ENCODE data around the gene SYCP2L.
"Not testable (repeated sequence)": the region's sequence is repeated elsewhere in the genome, so short reads cannot be mapped to it uniquely, and the experiment has no call there.

The SYCP2L gene

DNA sequence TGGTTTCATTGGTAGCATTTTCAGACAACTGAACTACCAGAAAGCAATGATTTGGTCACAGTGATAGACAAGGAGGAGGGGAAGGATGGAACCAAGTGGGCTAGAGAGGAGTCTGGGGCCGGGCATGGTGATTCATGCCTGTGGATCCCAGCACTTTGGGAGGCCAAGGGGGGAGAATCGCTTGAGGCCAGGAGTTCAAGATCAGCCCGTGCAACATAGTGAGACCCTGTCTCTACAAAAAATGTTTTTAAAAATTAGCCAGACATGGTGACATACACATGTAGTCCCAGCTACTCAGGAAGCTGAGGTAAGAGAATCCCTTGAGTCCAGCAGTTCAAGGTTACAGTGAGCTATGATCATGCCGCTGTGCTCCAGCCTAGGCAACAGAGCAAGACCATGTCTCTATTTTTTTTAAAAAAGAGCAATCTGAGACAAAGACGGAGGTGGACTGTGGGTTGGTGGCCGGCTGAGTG is 70.6 kb downstream of the SYCP2L start:
- no peak for DNase-seq

DNA sequence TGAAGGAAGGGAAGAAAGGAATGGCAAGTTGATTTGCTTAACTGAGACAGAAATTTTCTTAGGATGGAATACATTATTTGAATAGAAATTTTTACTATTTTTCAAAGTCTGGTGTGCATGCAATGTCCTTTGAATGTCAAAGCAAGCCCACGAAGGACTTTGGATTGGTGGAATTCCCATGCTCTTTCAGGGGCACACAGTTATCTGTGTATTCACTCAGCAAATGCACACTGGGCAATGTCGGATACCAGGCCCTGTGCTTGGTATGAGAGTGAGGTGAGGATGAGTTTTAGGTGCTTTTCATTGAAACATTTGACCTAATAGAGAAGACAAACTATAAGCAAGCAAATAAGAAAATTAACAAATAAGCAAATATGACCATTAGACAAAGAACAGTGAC is 73.3 kb downstream of the SYCP2L start:
- no peak for DNase-seq

GRCh38 chr6:10961837-10962236 is 75.0 kb downstream of the SYCP2L start:
- no peak for DNase-seq

DNA sequence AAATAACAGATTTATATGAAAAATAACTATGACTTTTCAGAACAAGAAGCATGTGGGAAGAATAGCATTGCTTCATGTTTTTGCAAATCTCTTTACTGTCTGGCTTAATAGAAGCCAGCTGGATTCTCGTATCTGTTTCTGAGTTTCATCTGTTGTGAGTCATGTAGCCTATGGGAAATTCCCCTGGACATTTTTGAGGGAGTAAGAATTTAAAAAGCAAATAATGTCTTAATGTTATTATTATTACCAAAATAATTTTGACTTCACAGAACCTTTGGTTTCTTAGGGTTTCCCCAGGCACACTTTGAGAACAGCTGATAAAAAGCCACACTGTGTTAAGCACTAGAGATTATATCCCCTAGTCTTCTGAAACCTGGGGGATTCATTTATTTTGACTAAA is 75.8 kb downstream of the SYCP2L start:
- DNase-seq = peak; percentile 45 to 77 (median 62)

DNA sequence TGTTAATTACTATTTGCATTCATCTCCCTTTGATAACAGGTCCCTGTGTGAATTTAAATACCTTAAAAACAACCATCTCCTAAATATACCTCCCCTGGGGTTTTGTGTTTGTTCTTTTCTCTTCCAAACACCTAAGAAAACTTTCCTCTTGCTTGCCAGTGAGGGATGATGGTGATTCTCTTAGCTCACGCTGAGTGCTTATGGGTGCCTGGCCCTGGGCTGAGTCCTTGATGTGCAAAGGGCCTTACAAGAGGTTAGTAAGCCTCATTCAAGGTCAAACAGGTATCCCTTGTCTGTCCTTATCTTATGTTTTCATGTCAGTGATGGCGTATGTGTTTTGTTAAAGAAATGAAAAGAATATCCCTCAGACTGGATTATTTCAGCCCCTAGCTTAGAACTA is 76.3 kb downstream of the SYCP2L start:
- no peak for DNase-seq

- DNase-seq = no peak
Observed at GRCh38 chr6:10964684-10965083, 77.8 kb downstream of the SYCP2L start.

GRCh38 chr6:10968776-10969175 is 81.9 kb downstream of the SYCP2L start:
- no peak for DNase-seq

DNA sequence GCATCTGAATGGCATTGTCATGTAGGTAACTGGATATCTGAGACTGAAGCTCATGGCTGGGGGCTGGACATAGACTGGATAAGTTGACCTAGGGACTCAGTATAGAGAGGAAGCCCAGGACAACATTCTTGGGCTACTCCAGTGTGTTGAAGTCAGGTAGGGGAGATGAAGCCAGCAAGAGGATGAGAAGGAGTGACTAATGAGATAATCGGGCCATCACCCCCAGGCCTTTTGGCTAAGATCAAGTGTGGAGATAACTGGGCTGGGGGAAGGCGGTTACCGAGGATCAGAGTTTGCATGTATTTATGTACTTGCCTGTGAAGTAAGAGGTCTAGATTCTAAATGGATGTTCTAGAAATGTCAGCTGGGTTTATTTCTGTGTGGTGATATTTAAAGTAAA is 83.9 kb downstream of the SYCP2L start:
- no peak for DNase-seq

DNA sequence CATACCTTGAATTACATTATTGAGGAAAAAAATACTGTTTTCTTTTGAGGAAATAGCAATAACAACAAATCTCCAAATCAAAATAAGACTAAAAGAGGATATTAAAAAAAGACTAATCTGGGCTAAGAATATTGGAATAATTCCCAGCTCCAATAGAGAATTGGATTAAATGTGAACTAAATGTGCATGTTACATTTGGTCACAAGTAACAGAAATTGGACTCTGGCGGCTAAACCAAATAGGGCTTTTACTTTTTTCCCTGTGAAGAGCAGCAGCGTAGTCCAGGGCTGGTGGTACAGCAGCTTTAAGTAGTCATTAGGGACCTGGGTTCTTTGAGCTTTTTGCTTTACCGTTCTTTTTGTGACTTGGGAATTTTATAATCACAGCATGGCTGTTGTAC is 85.3 kb downstream of the SYCP2L start:
- DNase-seq = no peak

GRCh38 chr6:10976571-10976970 is 89.7 kb downstream of the SYCP2L start:
- DNase-seq = no peak

DNA sequence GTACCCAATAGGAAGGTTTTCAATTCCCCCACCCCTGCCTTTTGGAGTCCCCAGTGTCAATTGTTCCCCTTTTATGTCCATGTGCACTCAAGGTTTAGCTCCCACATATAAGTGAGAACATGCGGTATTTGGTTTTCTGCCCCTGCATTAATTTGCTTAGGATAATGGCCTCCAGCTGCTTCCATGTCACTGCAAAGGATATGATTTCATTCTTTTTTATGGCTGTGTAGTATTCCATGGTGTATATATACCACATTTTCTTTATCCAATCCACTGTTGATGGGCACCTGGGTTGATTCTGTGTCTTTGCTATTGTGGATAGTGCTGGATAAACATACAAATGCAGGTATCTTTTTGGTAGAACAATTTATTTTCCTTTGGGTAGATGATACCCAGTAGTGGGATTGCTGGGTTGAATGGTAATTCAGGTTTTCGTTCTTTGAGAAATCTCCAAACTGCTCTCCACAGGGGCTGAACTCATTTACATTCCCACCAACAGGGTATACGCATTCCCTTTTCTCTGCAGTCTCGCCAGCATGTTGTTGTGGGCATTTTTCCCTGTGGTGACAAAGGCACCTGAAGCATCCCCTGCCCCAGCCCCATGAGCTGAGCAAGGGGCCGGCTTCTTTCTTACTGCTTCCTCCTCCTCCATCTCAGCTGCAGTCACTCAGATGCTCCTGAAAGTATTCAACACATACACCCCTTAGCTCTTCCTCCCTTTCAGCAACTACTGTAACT is 90.5 kb downstream of the SYCP2L start:
- DNase-seq = no peak

GRCh38 chr6:10979603-10980002 is 92.8 kb downstream of the SYCP2L start:
- DNase-seq = no peak

- no peak for DNase-seq
Observed at GRCh38 chr6:10981409-10981808, 94.6 kb downstream of the SYCP2L start.

DNA sequence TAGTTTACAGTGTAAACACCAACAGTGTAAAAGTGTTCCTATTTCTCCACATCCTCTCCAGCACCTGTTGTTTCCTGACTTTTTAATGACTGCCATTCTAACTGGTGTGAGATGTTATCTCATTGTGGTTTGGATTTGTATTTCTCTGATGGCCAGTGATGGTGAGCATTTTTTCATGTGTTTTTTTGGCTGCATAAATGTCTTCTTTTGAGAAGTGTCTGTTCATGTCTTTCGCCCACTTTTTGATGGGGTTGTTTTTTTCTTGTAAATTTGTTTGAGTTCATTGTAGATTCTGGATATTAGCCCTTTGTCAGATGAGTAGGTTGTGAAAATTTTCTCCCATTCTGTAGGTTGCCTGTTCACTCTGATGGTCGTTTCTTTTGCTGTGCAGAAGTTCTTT is 98.1 kb downstream of the SYCP2L start:
- DNase-seq = not testable (repeated sequence)

GRCh38 chr6:10989587-10989986 is 102.7 kb downstream of the SYCP2L start:
- DNase-seq = no peak

DNA sequence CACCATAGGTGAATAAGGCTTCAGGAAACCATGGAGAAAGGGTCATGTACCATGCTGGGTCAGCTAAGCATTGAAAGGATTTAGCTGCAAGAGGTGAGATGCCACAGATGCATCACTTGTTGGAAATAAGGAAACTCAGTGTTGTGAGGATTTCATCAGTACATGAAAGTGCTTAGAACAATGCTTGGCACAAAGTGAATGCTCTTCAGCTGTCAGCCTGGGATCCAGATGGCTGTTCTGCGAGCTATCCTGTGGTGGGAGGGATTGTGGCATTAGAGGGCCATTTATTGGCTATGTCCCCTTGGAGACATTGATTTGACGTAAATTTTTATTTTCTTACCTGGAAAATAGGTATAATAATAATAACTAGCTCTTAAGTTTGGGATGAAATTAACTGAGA is 104.3 kb downstream of the SYCP2L start:
- no peak for DNase-seq

DNA sequence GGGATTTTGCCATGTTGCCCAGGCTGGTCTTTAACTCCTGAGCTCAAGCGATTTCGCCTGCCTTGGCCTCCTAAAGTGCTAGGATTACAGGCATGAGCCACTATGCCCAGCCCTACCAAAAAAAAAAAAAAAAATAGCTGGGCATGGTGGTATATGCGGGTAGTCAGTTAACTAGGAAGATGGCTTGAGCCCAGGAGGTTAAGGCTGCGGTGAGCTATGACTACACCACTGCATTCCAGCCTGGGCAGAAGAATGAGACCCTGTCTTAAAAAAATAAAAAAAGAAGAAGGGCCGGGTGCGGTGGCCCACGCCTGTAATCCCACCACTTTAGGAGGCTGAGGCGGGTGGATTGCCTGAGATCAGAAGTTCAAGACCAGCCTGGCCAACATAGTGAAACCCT is 107.0 kb downstream of the SYCP2L start:
- no peak for DNase-seq

- DNase-seq = no peak
Observed at GRCh38 chr6:10995114-10995707, 108.4 kb downstream of the SYCP2L start.

DNA sequence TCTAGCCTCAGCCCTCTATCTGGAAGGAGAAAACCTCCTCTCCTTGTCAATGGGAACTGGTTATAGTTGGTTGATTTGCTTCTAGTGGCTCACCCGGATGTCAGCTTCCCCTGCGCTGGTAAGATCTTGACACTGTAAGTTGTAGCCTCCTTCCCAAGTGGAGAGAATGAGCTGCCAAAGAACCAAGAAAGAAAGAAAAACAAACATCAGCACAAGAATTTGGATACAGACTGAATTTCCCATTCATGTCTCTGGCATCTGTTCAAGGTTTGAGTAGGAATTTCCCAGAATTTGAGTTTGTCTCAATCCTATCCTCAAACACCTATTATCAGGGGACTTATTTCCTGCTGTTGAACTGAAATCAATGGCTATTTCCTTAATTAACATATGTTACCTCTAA is 113.1 kb downstream of the SYCP2L start:
- no peak for DNase-seq

DNA sequence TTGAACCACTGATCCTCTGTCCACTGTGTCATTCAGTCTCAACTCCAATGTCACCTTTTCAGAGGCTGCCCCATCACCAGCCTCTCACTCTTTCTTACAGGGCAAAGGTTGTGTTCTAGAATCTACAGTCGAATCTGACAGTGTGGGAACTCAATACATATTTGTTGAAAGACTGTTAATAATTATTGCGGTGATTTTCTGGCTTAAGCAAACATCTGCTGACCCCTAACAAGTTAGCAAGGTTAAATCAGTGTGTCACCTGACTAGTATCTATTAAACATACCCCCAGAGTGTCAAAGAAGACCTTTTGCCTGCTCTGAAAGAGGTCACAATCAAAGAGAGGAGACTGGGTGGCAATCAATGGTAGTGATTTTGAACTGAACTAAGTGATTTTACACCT is 115.3 kb downstream of the SYCP2L start:
- DNase-seq = no peak

DNA sequence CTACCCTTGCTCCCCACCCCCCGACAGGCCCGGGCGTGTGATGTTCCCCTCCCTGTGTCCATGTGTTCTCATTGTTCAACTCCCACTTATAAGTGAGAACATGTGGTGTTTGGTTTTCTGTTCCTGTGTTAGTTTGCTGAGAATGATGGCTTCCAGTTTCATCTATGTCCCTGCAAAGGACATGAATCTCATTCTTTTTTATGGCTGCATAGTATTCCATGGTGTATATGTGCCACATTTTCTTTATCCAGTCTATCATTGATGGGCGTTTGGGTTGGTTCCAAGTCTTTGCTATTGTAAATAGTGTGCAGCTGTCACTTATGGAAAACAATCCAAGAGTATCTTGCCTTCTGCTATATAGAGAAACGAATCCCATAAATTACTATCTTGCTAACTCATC is 116.4 kb downstream of the SYCP2L start:
- DNase-seq = not testable (repeated sequence)

DNA sequence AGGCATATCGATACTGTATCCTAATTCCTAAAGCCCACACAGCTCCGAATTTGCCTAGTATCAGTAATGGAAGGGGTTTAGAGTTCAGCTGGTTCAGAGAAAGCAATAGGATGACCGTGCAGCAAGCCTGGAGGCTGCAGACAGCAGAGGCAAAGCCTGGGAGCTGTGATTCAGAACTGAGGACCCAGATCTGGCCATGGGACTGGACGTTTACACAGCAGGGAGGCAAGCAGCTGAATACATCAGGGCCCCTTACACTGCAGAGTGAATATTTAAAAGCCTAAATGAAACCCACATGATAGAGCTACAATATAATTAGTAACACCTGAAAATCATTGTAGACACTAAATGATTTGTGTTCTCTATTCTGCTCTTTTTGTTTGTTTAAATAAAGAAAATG is 119.2 kb downstream of the SYCP2L start:
- no peak for DNase-seq

DNA sequence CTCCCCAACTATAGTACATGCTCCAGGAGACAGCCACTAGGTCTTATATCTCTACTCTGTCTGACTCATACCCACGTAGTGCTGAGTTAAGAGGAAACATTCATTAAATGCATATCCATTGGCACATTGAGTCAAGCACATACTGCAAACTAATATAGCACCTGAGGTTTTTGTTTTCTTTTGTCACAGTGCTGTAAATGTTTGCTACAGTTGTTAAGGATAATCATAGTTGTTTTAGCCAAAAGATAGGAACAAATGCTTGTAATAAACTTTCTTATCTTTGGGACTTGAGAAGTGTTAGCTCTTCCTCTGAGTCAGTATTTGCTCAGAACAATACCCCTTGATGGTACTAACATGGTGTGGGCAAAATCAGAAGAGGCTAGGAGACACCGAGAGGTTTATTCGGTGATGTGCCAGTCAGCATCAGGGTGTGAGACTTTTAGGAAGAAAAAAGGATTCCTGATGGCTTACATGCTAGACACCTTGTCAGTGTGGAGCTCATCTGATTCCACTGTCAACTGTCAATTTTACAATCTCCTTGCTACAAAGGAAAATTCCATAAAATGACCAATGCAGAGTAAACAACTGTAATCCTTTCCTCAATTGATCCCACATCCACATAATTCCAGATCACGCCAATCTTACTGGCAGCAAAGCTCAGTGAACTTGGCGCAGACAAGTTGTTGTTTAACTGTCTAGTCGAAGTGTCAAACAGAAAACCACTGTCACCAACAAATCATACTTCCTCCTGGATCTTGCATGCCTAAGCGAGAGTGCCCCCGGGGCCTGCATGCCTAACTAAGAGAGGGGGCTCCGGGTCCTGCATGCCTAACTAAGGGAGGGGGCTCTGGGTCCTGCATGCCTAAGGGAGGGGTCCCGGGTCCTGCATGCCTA is 121.1 kb downstream of the SYCP2L start:
- no peak for DNase-seq

DNA sequence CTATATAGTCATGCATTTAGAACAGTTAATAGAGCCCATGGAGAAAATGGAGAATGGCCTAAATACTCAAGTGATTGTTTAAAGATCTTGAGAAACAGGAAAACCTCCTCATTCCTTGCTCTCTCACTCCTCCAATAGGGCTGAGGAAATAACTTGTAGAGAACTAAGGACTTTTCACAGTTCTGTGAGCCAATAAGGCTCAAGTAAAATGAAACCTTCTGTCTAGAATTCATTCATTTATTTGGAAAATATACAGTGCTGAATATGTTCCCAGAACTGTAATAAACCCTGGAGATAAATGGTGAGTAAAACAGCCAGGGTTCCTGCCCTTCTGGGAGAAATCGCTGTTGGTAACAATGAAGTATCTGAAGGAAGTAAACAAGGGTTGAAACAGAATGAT is 122.0 kb downstream of the SYCP2L start:
- DNase-seq = no peak
